MCF 10A (cell line): ENCODE measurements around the gene MAN2B2. TPM values are rescaled to one million over a fixed set of nuclear protein-coding genes. Genes with fewer than 3 reads are reported as not detected.

Experiments used
- BruUV-seq: library from RNA; stranded (reverse); fragments of 400-500 nt; replicated peaks from 2 replicates; lab custom pipeline; 2021; lab: Mats Ljungman, UMichigan
- CTCF ChIA-PET: fragments of 300-600 bp; sonication (Branson Sonifier 250); formaldehyde crosslinking; extraction: SDS; loops from one replicate; lab custom pipeline; 2021; ENCODE audit warnings: antibody characterized with exemption, inconsistent platforms; lab: Yijun Ruan, JAX
- POLR2A ChIA-PET: fragments of 300-600, 350-650 bp; sonication (Branson Sonifier 250); formaldehyde crosslinking; extraction: SDS; loops from one replicate; lab custom pipeline; 2020; ENCODE audit warnings: antibody characterized with exemption, inconsistent platforms; lab: Yijun Ruan, JAX
- DNase-seq: peaks from one replicate; pipeline ENCODE4 v3.0.0-alpha.2; 2018; ENCODE audit not compliant: unreplicated experiment
- H3K27ac Mint-ChIP-seq: one replicate; pipeline ENCODE4 v1.8.0; 2022; ENCODE audit warnings: mild to moderate bottlenecking, low read depth, mixed read lengths; ENCODE audit not compliant: unreplicated experiment
- H3K27me3 Mint-ChIP-seq: one replicate; pipeline ENCODE4 v1.8.0; 2022; ENCODE audit warnings: mixed read lengths; ENCODE audit not compliant: insufficient read depth, unreplicated experiment
- H3K36me3 Mint-ChIP-seq: one replicate; pipeline ENCODE4 v1.8.0; 2022; ENCODE audit warnings: mild to moderate bottlenecking, moderate library complexity, mixed read lengths; ENCODE audit not compliant: insufficient read depth, unreplicated experiment
- H3K4me1 Mint-ChIP-seq: one replicate; pipeline ENCODE4 v1.8.0; 2022; ENCODE audit warnings: mixed read lengths; ENCODE audit not compliant: insufficient read depth, unreplicated experiment
- H3K4me3 Mint-ChIP-seq: one replicate; pipeline ENCODE4 v1.8.0; 2022; ENCODE audit warnings: mild to moderate bottlenecking, moderate library complexity, mixed read lengths; ENCODE audit not compliant: unreplicated experiment
- H3K9me3 Mint-ChIP-seq: one replicate; pipeline ENCODE4 v1.8.0; 2022; ENCODE audit warnings: mixed read lengths; ENCODE audit not compliant: unreplicated experiment
- CTCF ChIP-seq: fragments of 200-600 bp; IDR thresholded peaks from one replicate; pipeline ENCODE4 v1.8.0; 2022; ENCODE audit warnings: antibody characterized with exemption, mild to moderate bottlenecking; ENCODE audit not compliant: unreplicated experiment
- intact Hi-C: fragments of 100-400 bp; cut with micrococcal nuclease; formaldehyde crosslinking; loops from 2 replicates; pipeline ENCODE4 v1.14.1; 2022
- total RNA-seq: library from RNA; stranded (reverse); gene quantifications from 2 replicates; pipeline ENCODE4 v1.2.3, GENCODE V29; 2022

MAN2B2 gene
- total RNA-seq, 1 experiment from 2014 or later = 12.5 TPM

- CTCF ChIA-PET = no interaction called here
- intact Hi-C loops = no loop called here
- BruUV-seq = no TSS peak
Observed at GRCh38 chr4:6527259-6527658, 47.7 kb upstream of the MAN2B2 start.

GRCh38 chr4:6527683-6528595 is 47.0 kb upstream of the MAN2B2 start:
- POLR2A ChIA-PET = no interaction called here
- H3K27ac Mint-ChIP-seq = no peak overlapping the region
- intact Hi-C loops = no loop called here
- H3K9me3 Mint-ChIP-seq = no peaks in the 10 kb centered on the region
- BruUV-seq = no TSS peak
- no peak for DNase-seq
- H3K4me1 Mint-ChIP-seq = no peaks in the 10 kb centered on the region
- CTCF ChIA-PET = interaction anchor here (0.6 kb wide), 1 partner anchor 114 kb away, joined by 4 read pairs; no protein-coding TSS in a partner anchor
- H3K36me3 Mint-ChIP-seq = no peaks in the 10 kb centered on the region
- no peak for TF ChIP-seq CTCF
- H3K4me3 Mint-ChIP-seq = no peak overlapping the region
- H3K27me3 Mint-ChIP-seq = no peaks in the 10 kb centered on the region

More at GRCh38 chr4:6527259-6527658, 47.7 kb upstream of the MAN2B2 start:
- no peak overlapping the region for H3K4me3 Mint-ChIP-seq
- H3K4me1 Mint-ChIP-seq = no peaks in the 10 kb centered on the region
- H3K9me3 Mint-ChIP-seq = no peaks in the 10 kb centered on the region
- peak; percentile 8 for DNase-seq
- POLR2A ChIA-PET = no interaction called here
- H3K36me3 Mint-ChIP-seq = no peaks in the 10 kb centered on the region
- TF ChIP-seq CTCF = no peak
- H3K27me3 Mint-ChIP-seq = no peaks in the 10 kb centered on the region
- no peak overlapping the region for H3K27ac Mint-ChIP-seq

GRCh38 chr4:6529021-6529420 is 46.0 kb upstream of the MAN2B2 start:
- no TSS peak for BruUV-seq
- no peaks in the 10 kb centered on the region for H3K36me3 Mint-ChIP-seq
- H3K4me1 Mint-ChIP-seq = no peaks in the 10 kb centered on the region
- intact Hi-C loops = no loop called here
- CTCF ChIA-PET = interaction anchor here (0.6 kb wide), 1 partner anchor 345 kb away, joined by 3 read pairs; no protein-coding TSS in a partner anchor
- TF ChIP-seq CTCF = no peak
- no peak overlapping the region for H3K4me3 Mint-ChIP-seq
- DNase-seq = no peak
- POLR2A ChIA-PET = no interaction called here
- H3K27me3 Mint-ChIP-seq = no peaks in the 10 kb centered on the region
- no peak overlapping the region for H3K27ac Mint-ChIP-seq
- H3K9me3 Mint-ChIP-seq = no peaks in the 10 kb centered on the region

- no peaks in the 10 kb centered on the region for H3K9me3 Mint-ChIP-seq
- no peaks in the 10 kb centered on the region for H3K4me1 Mint-ChIP-seq
- H3K36me3 Mint-ChIP-seq = no peaks in the 10 kb centered on the region
- POLR2A ChIA-PET = no interaction called here
- H3K27ac Mint-ChIP-seq = no peak overlapping the region
- CTCF ChIA-PET = interaction anchor here (0.6 to 0.8 kb wide), 2 partner anchors 13 to 279 kb away, joined by 3 read pairs; no protein-coding TSS in a partner anchor
- no peak for DNase-seq
- H3K27me3 Mint-ChIP-seq = no peaks in the 10 kb centered on the region
- no peak for TF ChIP-seq CTCF
- BruUV-seq = no TSS peak
- intact Hi-C loops = no loop called here
- no peak overlapping the region for H3K4me3 Mint-ChIP-seq
Observed at GRCh38 chr4:6530301-6530700, 44.7 kb upstream of the MAN2B2 start.
